Naive thymus-derived CD8-positive, alpha-beta T cell (primary cell): ENCODE results near the gene COL4A1. TPM values are rescaled to one million over a fixed set of nuclear protein-coding genes. Genes with fewer than 3 reads are reported as not detected.

ENCODE experiments used
- ATAC-seq, 2 donors: fragments of 150-1000 bp; cut with Tn5 transposase in 1 of 2; sonication (Bioruptor Pico), chemical (Tn5 transposase) in 1 of 2; 1 replicate in 1 of 2; 2 replicates in 1 of 2; pipeline ENCODE4 v1.10.0; 2021; ENCODE audit warnings: mild to moderate bottlenecking in 2 of 2, moderate library complexity in 2 of 2
- POLR2A ChIA-PET: fragments of 350-600 bp; sonication (Branson Sonifier 250); formaldehyde crosslinking; loops from one replicate; lab custom pipeline; 2021; ENCODE audit warnings: antibody characterized with exemption; lab: Charles Lee
- DNase-seq, 10 donors: peaks; one replicate each; pipeline versions ENCODE4 v3.0.0 to v3.0.0-alpha.2; 2020 to 2022
- H3K27ac Mint-ChIP-seq, 10 donors: one replicate each; pipeline ENCODE4 v1.8.0; 2020 to 2022; ENCODE audit warnings: mild to moderate bottlenecking in 10 of 10, mixed read lengths in 10 of 10, moderate library complexity in 4 of 10, inconsistent platforms in 1 of 10
- H3K27me3 Mint-ChIP-seq, 5 donors: one replicate each; pipeline ENCODE4 v1.8.0; 2021 to 2022; ENCODE audit warnings: mixed read lengths in 5 of 5
- H3K36me3 Mint-ChIP-seq, 3 donors: one replicate each; pipeline ENCODE4 v1.8.0; 2020 to 2022; ENCODE audit warnings: mixed read lengths in 3 of 3, mild to moderate bottlenecking in 2 of 3, inconsistent platforms in 1 of 3
- H3K4me1 Mint-ChIP-seq, 4 donors: one replicate each; pipeline ENCODE4 v1.8.0; 2021 to 2022; ENCODE audit warnings: mixed read lengths in 4 of 4
- H3K4me3 Mint-ChIP-seq, 10 donors: one replicate each; pipeline ENCODE4 v1.8.0; 2020 to 2022; ENCODE audit warnings: mild to moderate bottlenecking in 10 of 10, mixed read lengths in 10 of 10, moderate library complexity in 6 of 10, inconsistent platforms in 1 of 10
- H3K9me3 Mint-ChIP-seq, 9 donors: one replicate each; pipeline ENCODE4 v1.8.0; 2020 to 2022; ENCODE audit warnings: mixed read lengths in 9 of 9, mild to moderate bottlenecking in 3 of 9, inconsistent platforms in 1 of 9, moderate library complexity in 1 of 9
- polyA plus RNA-seq, 3 donors: library from polyadenylated mRNA; unstranded; fragments of 300-500 nt; fragmentation: Illumina TruSeq; gene quantifications; one replicate each; pipeline ENCODE4 v1.2.3, GENCODE V29; 2021
- total RNA-seq, 8 experiments: library from RNA in 2 of 8; stranded (reverse) in 2 of 8; gene quantifications; one replicate each; pipeline ENCODE4 v1.2.3 and lab custom pipeline; 2021 to 2026

Gene COL4A1
- total and polyA plus RNA-seq, 5 experiments from 2014 or later: not detected

GRCh38 chr13:110179116-110179856 is 127.7 kb downstream of the COL4A1 start:
- peaks cover 0 to 4% (median 0%) of the 10 kb centered on the region in 3 donors for H3K36me3 Mint-ChIP-seq

GRCh38 chr13:110177790-110178189 is 129.2 kb downstream of the COL4A1 start:
- H3K4me3 Mint-ChIP-seq: no peak overlapping the region
- peaks cover 1 to 11% (median 5%) of the 10 kb centered on the region in 5 donors for H3K27me3 Mint-ChIP-seq
- ATAC-seq (no peak), DNase-seq (no peak)
- POLR2A ChIA-PET: no interaction called here
- no peaks in the 10 kb centered on the region for H3K4me1 Mint-ChIP-seq
- no peak overlapping the region for H3K27ac Mint-ChIP-seq
- H3K9me3 Mint-ChIP-seq: peaks cover 0 to 21% (median 9%) of the 10 kb centered on the region in 9 donors
- peaks cover 0 to 11% (median 2%) of the 10 kb centered on the region in 3 donors for H3K36me3 Mint-ChIP-seq

More at GRCh38 chr13:110179116-110179856, 127.7 kb downstream of the COL4A1 start:
- H3K9me3 Mint-ChIP-seq: peaks cover 0 to 8% (median 0%) of the 10 kb centered on the region in 9 donors
- no peak overlapping the region for H3K4me3 Mint-ChIP-seq
- ATAC-seq: no peak
- H3K4me1 Mint-ChIP-seq: no peaks in the 10 kb centered on the region
- peaks cover 1 to 11% (median 5%) of the 10 kb centered on the region in 5 donors for H3K27me3 Mint-ChIP-seq
- no peak overlapping the region for H3K27ac Mint-ChIP-seq
- DNase-seq: no peak
- POLR2A ChIA-PET: no interaction called here

GRCh38 chr13:110176431-110176830 is 130.5 kb downstream of the COL4A1 start:
- ATAC-seq: no peak
- Mint-ChIP-seq H3K9me3 (peaks cover 0 to 28% (median 11%) of the 10 kb centered on the region in 9 donors), H3K27me3 (peaks cover 1 to 10% (median 4%) of the 10 kb centered on the region in 5 donors), H3K27ac (no peak overlapping the region), H3K4me1 (no peaks in the 10 kb centered on the region), H3K4me3 (no peak overlapping the region), H3K36me3 (peaks cover 0 to 16% (median 2%) of the 10 kb centered on the region in 3 donors)
- POLR2A ChIA-PET: no interaction called here
- DNase-seq: no peak

- POLR2A ChIA-PET: no interaction called here
- H3K9me3 Mint-ChIP-seq: peaks cover 0 to 28% (median 15%) of the 10 kb centered on the region in 9 donors
These were observed 133.6 kb downstream of the COL4A1 start for GRCh38 chr13:110173247-110173818.

GRCh38 chr13:110170882-110171281 is 136.1 kb downstream of the COL4A1 start:
- Mint-ChIP-seq H3K9me3 (peaks cover 0 to 28% (median 14%) of the 10 kb centered on the region in 9 donors), H3K27me3 (peaks cover 5 to 19% (median 12%) of the 10 kb centered on the region in 5 donors), H3K36me3 (peaks cover 0 to 16% (median 2%) of the 10 kb centered on the region in 3 donors), H3K4me3 (no peak overlapping the region), H3K4me1 (no peaks in the 10 kb centered on the region), H3K27ac (no peak overlapping the region)
- ATAC-seq (no peak), DNase-seq (no peak)
- POLR2A ChIA-PET: no interaction called here

More at GRCh38 chr13:110173247-110173818, 133.6 kb downstream of the COL4A1 start:
- Mint-ChIP-seq H3K4me1 (no peaks in the 10 kb centered on the region), H3K36me3 (peaks cover 0 to 16% (median 2%) of the 10 kb centered on the region in 3 donors), H3K4me3 (no peak overlapping the region), H3K27me3 (peaks cover under 1 to 12% (median 5%) of the 10 kb centered on the region in 5 donors), H3K27ac (no peak overlapping the region)
- ATAC-seq (no peak), DNase-seq (no peak)

GRCh38 chr13:110170020-110170790 is 136.8 kb downstream of the COL4A1 start:
- ATAC-seq (no peak), DNase-seq (no peak)
- POLR2A ChIA-PET: no interaction called here
- H3K27ac Mint-ChIP-seq: no peak overlapping the region
- H3K9me3 Mint-ChIP-seq: peaks cover 0 to 28% (median 14%) of the 10 kb centered on the region in 9 donors
- no peak overlapping the region for H3K4me3 Mint-ChIP-seq
- no peaks in the 10 kb centered on the region for H3K4me1 Mint-ChIP-seq
- H3K27me3 Mint-ChIP-seq: peaks cover 5 to 26% (median 12%) of the 10 kb centered on the region in 5 donors
- peaks cover 0 to 16% (median 2%) of the 10 kb centered on the region in 3 donors for H3K36me3 Mint-ChIP-seq

GRCh38 chr13:110168999-110169933 is 137.7 kb downstream of the COL4A1 start:
- Mint-ChIP-seq H3K27ac (no peak overlapping the region), H3K27me3 (peaks cover 4 to 27% (median 8%) of the 10 kb centered on the region in 5 donors), H3K36me3 (peaks cover 0 to 12% (median 2%) of the 10 kb centered on the region in 3 donors), H3K9me3 (peaks cover 0 to 23% (median 11%) of the 10 kb centered on the region in 9 donors), H3K4me3 (no peak overlapping the region), H3K4me1 (no peaks in the 10 kb centered on the region)
- no peak for DNase-seq
- POLR2A ChIA-PET: no interaction called here
- ATAC-seq: no peak

GRCh38 chr13:110166598-110166997 is 140.4 kb downstream of the COL4A1 start:
- H3K27ac Mint-ChIP-seq: no peak overlapping the region
- no peak overlapping the region for H3K4me3 Mint-ChIP-seq
- H3K9me3 Mint-ChIP-seq: peaks cover 0 to 6% (median 0%) of the 10 kb centered on the region in 9 donors
- POLR2A ChIA-PET: no interaction called here
- no peak for DNase-seq
- peaks cover 4 to 27% (median 8%) of the 10 kb centered on the region in 5 donors for H3K27me3 Mint-ChIP-seq
- no peaks in the 10 kb centered on the region for H3K4me1 Mint-ChIP-seq
- no peaks in the 10 kb centered on the region for H3K36me3 Mint-ChIP-seq
- ATAC-seq: no peak

GRCh38 chr13:110164706-110165105 is 142.3 kb downstream of the COL4A1 start:
- no peak for ATAC-seq
- peaks cover 0 to 2% (median under 1%) of the 10 kb centered on the region in 4 donors for H3K4me1 Mint-ChIP-seq
- POLR2A ChIA-PET: no interaction called here
- H3K27me3 Mint-ChIP-seq: peaks cover 0 to 27% (median 9%) of the 10 kb centered on the region in 5 donors
- no peak overlapping the region for H3K27ac Mint-ChIP-seq
- H3K36me3 Mint-ChIP-seq: no peaks in the 10 kb centered on the region
- H3K9me3 Mint-ChIP-seq: peaks cover 0 to 3% (median 0%) of the 10 kb centered on the region in 9 donors
- H3K4me3 Mint-ChIP-seq: no peak overlapping the region
- no peak for DNase-seq

- no peak overlapping the region for H3K4me3 Mint-ChIP-seq
- H3K27me3 Mint-ChIP-seq: peaks cover 0 to 24% (median 10%) of the 10 kb centered on the region in 5 donors
- H3K36me3 Mint-ChIP-seq: no peaks in the 10 kb centered on the region
- DNase-seq: no peak
- H3K9me3 Mint-ChIP-seq: no peaks in the 10 kb centered on the region
- no peak for ATAC-seq
- H3K4me1 Mint-ChIP-seq: peaks cover 0 to 2% (median under 1%) of the 10 kb centered on the region in 4 donors
- H3K27ac Mint-ChIP-seq: no peak overlapping the region
- POLR2A ChIA-PET: no interaction called here
These were observed 143.9 kb downstream of the COL4A1 start for GRCh38 chr13:110162866-110163658.

GRCh38 chr13:110162053-110162452 is 144.9 kb downstream of the COL4A1 start:
- ATAC-seq (no peak), DNase-seq (no peak)
- Mint-ChIP-seq H3K9me3 (no peaks in the 10 kb centered on the region), H3K4me1 (peaks cover 0 to 3% (median 2%) of the 10 kb centered on the region in 4 donors), H3K4me3 (no peak overlapping the region), H3K27ac (no peak overlapping the region), H3K36me3 (no peaks in the 10 kb centered on the region), H3K27me3 (peaks cover 0 to 15% (median 10%) of the 10 kb centered on the region in 5 donors)
- POLR2A ChIA-PET: no interaction called here
